ENCODE results near the gene ABRAXAS1. TPM values are rescaled to one million over a fixed set of nuclear protein-coding genes. Genes with fewer than 3 reads are reported as not detected.
"Not testable (repeated sequence)": the region's sequence is repeated elsewhere in the genome, so short reads cannot be mapped to it uniquely, and the experiment has no call there.

The ABRAXAS1 gene
- polyA plus RNA-seq, 4 donors, result 3.4 to 16.6 (median 5.1) TPM

DNA sequence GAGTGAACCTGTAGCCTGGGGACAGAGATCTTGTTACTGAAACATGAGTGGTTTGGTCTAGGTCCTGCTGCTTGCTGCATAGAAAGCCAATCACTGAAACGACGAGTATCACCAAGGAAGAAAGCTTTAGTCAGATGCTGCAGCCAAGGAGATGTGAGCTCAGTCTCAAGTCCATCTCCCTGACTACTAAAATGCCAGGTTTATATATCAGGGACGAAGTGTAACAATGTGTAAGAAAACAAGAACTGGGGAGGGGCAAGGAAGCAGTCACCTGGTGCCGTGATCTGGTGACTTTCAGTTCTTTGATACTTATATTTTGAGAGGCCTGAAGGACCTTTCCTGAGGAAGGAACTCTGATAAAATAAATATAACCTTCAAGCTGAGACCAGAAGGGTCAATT is 19.6 kb upstream of the ABRAXAS1 start:
- H3K27ac ChIP-seq (ENCODE audit: low read depth in 1 of 3, low read length in 2 of 3), result peak overlapping the region in 1 of 3 donors; percentile 39
- H3K4me1 ChIP-seq (ENCODE audit: control insufficient read depth in 3 of 3, insufficient read depth in 2 of 3, low read depth in 1 of 3, low read length in 2 of 3), result peaks cover 0 to 4% (median 0%) of the 10 kb centered on the region in 3 donors
- H3K27me3 ChIP-seq (ENCODE audit: control insufficient read depth in 3 of 3, insufficient read depth in 3 of 3, low read length in 3 of 3), result no peaks in the 10 kb centered on the region
- no peak overlapping the region for H3K4me3 ChIP-seq (ENCODE audit: low read depth in 1 of 3, low read length in 3 of 3)
- no peaks in the 10 kb centered on the region for H3K9me3 ChIP-seq (ENCODE audit: control insufficient read depth in 2 of 2, insufficient read depth in 1 of 2, low read depth in 1 of 2, low read length in 1 of 2)
- 12 to 56% (median 28%) methylated on average over 4 of the region's 4 CpGs for WGBS, 3 donors
- DNase-seq (peak; percentile 48 to 79), FAIRE-seq (no peak)
- no peaks in the 10 kb centered on the region for H3K36me3 ChIP-seq (ENCODE audit: control insufficient read depth in 3 of 3, insufficient read depth in 2 of 3, low read depth in 1 of 3, low read length in 3 of 3)

- Histone ChIP-seq H3K27me3 (ENCODE audit: control insufficient read depth in 3 of 3, insufficient read depth in 3 of 3, low read length in 3 of 3) (no peaks in the 10 kb centered on the region), H3K27ac (ENCODE audit: low read depth in 1 of 3, low read length in 2 of 3) (peak overlapping the region in 1 of 3 donors; percentile 39), H3K4me3 (ENCODE audit: low read depth in 1 of 3, low read length in 3 of 3) (no peak overlapping the region), H3K4me1 (ENCODE audit: control insufficient read depth in 3 of 3, insufficient read depth in 2 of 3, low read depth in 1 of 3, low read length in 2 of 3) (peaks cover 0 to 4% (median 0%) of the 10 kb centered on the region in 3 donors), H3K36me3 (ENCODE audit: control insufficient read depth in 3 of 3, insufficient read depth in 2 of 3, low read depth in 1 of 3, low read length in 3 of 3) (no peaks in the 10 kb centered on the region), H3K9me3 (ENCODE audit: control insufficient read depth in 2 of 2, insufficient read depth in 1 of 2, low read depth in 1 of 2, low read length in 1 of 2) (no peaks in the 10 kb centered on the region)
- FAIRE-seq, result no peak
- DNase-seq, result no peak
These were observed 19.1 kb upstream of the ABRAXAS1 start for GRCh38 chr4:83503974-83504373.

GRCh38 chr4:83501671-83502070 is 16.8 kb upstream of the ABRAXAS1 start:
- H3K27me3 ChIP-seq (ENCODE audit: control insufficient read depth in 3 of 3, insufficient read depth in 3 of 3, low read length in 3 of 3); H3K9me3 ChIP-seq (ENCODE audit: control insufficient read depth in 2 of 2, insufficient read depth in 1 of 2, low read depth in 1 of 2, low read length in 1 of 2); FAIRE-seq; H3K36me3 ChIP-seq (ENCODE audit: control insufficient read depth in 3 of 3, insufficient read depth in 2 of 3, low read depth in 1 of 3, low read length in 3 of 3); H3K4me3 ChIP-seq (ENCODE audit: low read depth in 1 of 3, low read length in 3 of 3); H3K27ac ChIP-seq (ENCODE audit: low read depth in 1 of 3, low read length in 2 of 3); H3K4me1 ChIP-seq (ENCODE audit: control insufficient read depth in 3 of 3, insufficient read depth in 2 of 3, low read depth in 1 of 3, low read length in 2 of 3); DNase-seq: not testable (repeated sequence)
- WGBS, 3 donors, result 88 to 92% (median 90%) methylated on average over 3 of the region's 3 CpGs

DNA sequence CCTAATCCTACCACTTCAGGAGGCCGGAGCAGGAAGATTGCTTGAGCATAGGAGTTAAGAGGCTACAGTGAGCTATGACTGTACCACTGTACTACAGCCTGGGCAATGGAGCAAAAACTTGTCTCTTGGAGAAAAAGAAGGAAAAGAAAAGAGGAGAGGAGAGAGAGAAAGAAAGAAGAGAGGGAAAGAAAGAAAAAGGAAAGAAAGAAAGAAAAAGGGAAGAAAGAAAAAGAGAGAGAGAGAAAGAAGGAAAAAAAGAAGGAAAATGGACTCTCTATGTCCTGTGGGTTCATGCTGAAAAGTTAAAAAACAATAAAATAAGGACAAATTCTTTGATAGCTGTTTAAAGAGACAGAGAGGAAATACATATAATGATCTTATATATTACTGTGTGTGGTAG is 13.3 kb upstream of the ABRAXAS1 start:
- FAIRE-seq (no peak), DNase-seq (no peak)
- Histone ChIP-seq H3K36me3 (ENCODE audit: control insufficient read depth in 3 of 3, insufficient read depth in 2 of 3, low read depth in 1 of 3, low read length in 3 of 3) (no peaks in the 10 kb centered on the region), H3K4me1 (ENCODE audit: control insufficient read depth in 3 of 3, insufficient read depth in 2 of 3, low read depth in 1 of 3, low read length in 2 of 3) (no peaks in the 10 kb centered on the region), H3K27me3 (ENCODE audit: control insufficient read depth in 3 of 3, insufficient read depth in 3 of 3, low read length in 3 of 3) (no peaks in the 10 kb centered on the region), H3K9me3 (ENCODE audit: control insufficient read depth in 2 of 2, insufficient read depth in 1 of 2, low read depth in 1 of 2, low read length in 1 of 2) (no peaks in the 10 kb centered on the region), H3K4me3 (ENCODE audit: low read depth in 1 of 3, low read length in 3 of 3) (no peak overlapping the region), H3K27ac (ENCODE audit: low read depth in 1 of 3, low read length in 2 of 3) (no peak overlapping the region)
- 80 to 89% (median 83%) methylated on average over 1 of the region's 1 CpG for WGBS, 3 donors

- DNase-seq, result peak in 1 of 2 donors; percentile 40
- 23 to 63% (median 47%) methylated on average over 8 of the region's 8 CpGs for WGBS, 3 donors
These were observed 11.4 kb upstream of the ABRAXAS1 start for GRCh38 chr4:83496085-83496917.

DNA sequence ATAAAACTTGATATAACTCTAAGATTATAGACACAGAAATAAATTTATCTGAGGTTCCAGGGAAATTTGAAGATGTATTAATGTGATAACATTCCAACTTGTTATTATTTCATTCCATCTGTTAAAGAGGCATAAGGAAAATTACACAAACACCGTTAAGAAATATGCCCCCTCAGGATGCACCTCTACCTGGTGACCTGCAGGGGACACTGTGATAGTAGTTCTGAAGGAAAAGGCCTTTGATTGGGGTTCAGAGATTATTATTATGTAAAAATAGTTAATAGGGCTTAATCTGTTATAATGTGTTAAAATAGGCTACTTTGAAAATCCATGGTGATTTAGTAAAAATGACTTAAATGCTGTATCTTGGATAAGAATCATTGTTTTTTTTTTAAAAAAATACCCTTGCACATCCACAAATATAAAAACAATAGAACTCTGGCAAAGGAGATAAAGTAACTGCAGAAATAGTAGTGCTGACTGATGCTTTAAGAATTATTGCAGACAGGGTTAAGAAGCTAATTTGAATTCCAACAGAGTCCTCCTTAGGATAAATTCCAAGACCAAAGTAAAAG is 6.1 kb upstream of the ABRAXAS1 start:
- Histone ChIP-seq H3K4me3 (ENCODE audit: low read depth in 1 of 3, low read length in 3 of 3) (no peak overlapping the region), H3K9me3 (ENCODE audit: control insufficient read depth in 2 of 2, insufficient read depth in 1 of 2, low read depth in 1 of 2, low read length in 1 of 2) (no peaks in the 10 kb centered on the region), H3K27me3 (ENCODE audit: control insufficient read depth in 3 of 3, insufficient read depth in 3 of 3, low read length in 3 of 3) (no peaks in the 10 kb centered on the region), H3K27ac (ENCODE audit: low read depth in 1 of 3, low read length in 2 of 3) (no peak overlapping the region), H3K4me1 (ENCODE audit: control insufficient read depth in 3 of 3, insufficient read depth in 2 of 3, low read depth in 1 of 3, low read length in 2 of 3) (no peaks in the 10 kb centered on the region), H3K36me3 (ENCODE audit: control insufficient read depth in 3 of 3, insufficient read depth in 2 of 3, low read depth in 1 of 3, low read length in 3 of 3) (no peaks in the 10 kb centered on the region)
- FAIRE-seq (peak; percentile 87), DNase-seq (peak; percentile 26 to 39)
- WGBS, 3 donors, result 0 to 2% (median 0%) methylated on average over 1 of the region's 1 CpG

More at GRCh38 chr4:83496085-83496917, 11.4 kb upstream of the ABRAXAS1 start:
- H3K4me1 ChIP-seq (ENCODE audit: control insufficient read depth in 3 of 3, insufficient read depth in 2 of 3, low read depth in 1 of 3, low read length in 2 of 3); FAIRE-seq; H3K27me3 ChIP-seq (ENCODE audit: control insufficient read depth in 3 of 3, insufficient read depth in 3 of 3, low read length in 3 of 3); H3K36me3 ChIP-seq (ENCODE audit: control insufficient read depth in 3 of 3, insufficient read depth in 2 of 3, low read depth in 1 of 3, low read length in 3 of 3); H3K4me3 ChIP-seq (ENCODE audit: low read depth in 1 of 3, low read length in 3 of 3); H3K27ac ChIP-seq (ENCODE audit: low read depth in 1 of 3, low read length in 2 of 3); H3K9me3 ChIP-seq (ENCODE audit: control insufficient read depth in 2 of 2, insufficient read depth in 1 of 2, low read depth in 1 of 2, low read length in 1 of 2): not testable (repeated sequence)

- Histone ChIP-seq H3K4me3 (ENCODE audit: low read depth in 1 of 3, low read length in 3 of 3) (no peak overlapping the region), H3K27ac (ENCODE audit: low read depth in 1 of 3, low read length in 2 of 3) (no peak overlapping the region), H3K9me3 (ENCODE audit: control insufficient read depth in 2 of 2, insufficient read depth in 1 of 2, low read depth in 1 of 2, low read length in 1 of 2) (no peaks in the 10 kb centered on the region), H3K36me3 (ENCODE audit: control insufficient read depth in 3 of 3, insufficient read depth in 2 of 3, low read depth in 1 of 3, low read length in 3 of 3) (no peaks in the 10 kb centered on the region), H3K4me1 (ENCODE audit: control insufficient read depth in 3 of 3, insufficient read depth in 2 of 3, low read depth in 1 of 3, low read length in 2 of 3) (peaks cover 0 to 6% (median 0%) of the 10 kb centered on the region in 3 donors), H3K27me3 (ENCODE audit: control insufficient read depth in 3 of 3, insufficient read depth in 3 of 3, low read length in 3 of 3) (no peaks in the 10 kb centered on the region)
- WGBS, 3 donors, result 22 to 42% (median 27%) methylated on average over 1 of the region's 1 CpG
- peak; percentile 51 for FAIRE-seq
- DNase-seq, result no peak
These were observed 4.9 kb upstream of the ABRAXAS1 start for GRCh38 chr4:83489711-83490326.

DNA sequence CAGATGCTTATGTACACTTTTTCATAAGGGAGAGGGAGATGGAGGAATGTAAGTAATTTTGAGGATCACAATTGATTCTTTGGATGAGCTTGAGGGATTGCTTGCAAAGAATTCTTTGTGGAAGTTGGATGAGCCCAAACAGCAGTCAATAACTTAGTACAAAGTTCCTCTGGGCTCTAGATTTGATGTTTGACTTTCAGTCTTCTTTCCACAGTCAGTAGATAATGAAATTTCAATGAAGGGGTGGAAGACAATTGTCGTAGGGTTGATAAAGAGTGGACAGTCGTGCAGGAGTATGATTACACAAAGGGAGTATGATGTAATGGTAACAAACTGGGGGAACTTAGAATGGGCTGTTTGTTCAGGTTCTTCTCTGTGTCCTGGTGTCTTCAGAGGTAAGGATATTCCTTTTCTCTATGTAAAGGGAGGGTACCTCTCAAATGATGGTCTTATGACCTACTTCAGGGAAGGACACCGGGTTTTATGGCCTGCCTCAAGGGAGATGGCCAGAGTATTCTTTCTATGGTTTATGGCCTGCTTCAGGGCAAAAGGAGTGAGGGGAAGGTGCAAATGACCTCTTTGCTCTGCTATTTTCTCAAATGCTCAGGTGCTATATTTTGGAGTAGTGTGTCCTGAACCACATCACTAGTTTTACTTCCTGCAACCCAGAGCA is 1.7 kb upstream of the ABRAXAS1 start:
- FAIRE-seq (no peak), DNase-seq (no peak)
- H3K27me3 ChIP-seq (ENCODE audit: control insufficient read depth in 3 of 3, insufficient read depth in 3 of 3, low read length in 3 of 3), result no peaks in the 10 kb centered on the region
- no peaks in the 10 kb centered on the region for H3K36me3 ChIP-seq (ENCODE audit: control insufficient read depth in 3 of 3, insufficient read depth in 2 of 3, low read depth in 1 of 3, low read length in 3 of 3)
- H3K4me3 ChIP-seq (ENCODE audit: low read depth in 1 of 3, low read length in 3 of 3), result no peak overlapping the region
- H3K9me3 ChIP-seq (ENCODE audit: control insufficient read depth in 2 of 2, insufficient read depth in 1 of 2, low read depth in 1 of 2, low read length in 1 of 2), result no peaks in the 10 kb centered on the region
- WGBS, 3 donors, result 55 to 85% (median 73%) methylated on average over 3 of the region's 3 CpGs
- no peak overlapping the region for H3K27ac ChIP-seq (ENCODE audit: low read depth in 1 of 3, low read length in 2 of 3)
- peaks cover 0 to 6% (median 0%) of the 10 kb centered on the region in 3 donors for H3K4me1 ChIP-seq (ENCODE audit: control insufficient read depth in 3 of 3, insufficient read depth in 2 of 3, low read depth in 1 of 3, low read length in 2 of 3)
